Panc1 (cell line): ENCODE measurements around the gene KRT23. TPM values are rescaled to one million over a fixed set of nuclear protein-coding genes. Genes with fewer than 3 reads are reported as not detected.

Source experiments
- ATAC-seq: fragments of 200-7000 bp; cut with Tn5 transposase; 2 replicates; pipeline ENCODE4 v1.9.1; 2020; ENCODE audit warnings: mild to moderate bottlenecking, moderate library complexity
- BruUV-seq: library from RNA; stranded (reverse); fragments of 400-500 nt; replicated peaks from 2 replicates; lab custom pipeline; 2021; lab: Mats Ljungman, UMichigan
- CTCF ChIA-PET: fragments of 300-600 bp; sonication (Branson Sonifier 250); formaldehyde crosslinking; loops from one replicate; lab custom pipeline; 2022; ENCODE audit warnings: antibody characterized with exemption; lab: Charles Lee
- POLR2A ChIA-PET: fragments of 300-600 bp; sonication (Branson Sonifier 250); formaldehyde crosslinking; loops from one replicate; lab custom pipeline; 2022; ENCODE audit warnings: antibody characterized with exemption; lab: Charles Lee
- DNase-seq: peaks from one replicate; pipeline ENCODE4 v3.0.0-alpha.2; 2010; ENCODE audit warnings: low read depth, low spot score
- H3K27ac ChIP-seq: 2 replicates; pipeline ENCODE4 v1.5.1; 2011; ENCODE audit warnings: mild to moderate bottlenecking, low read length, inconsistent platforms
- H3K27me3 ChIP-seq: fragments of 200-500 bp; sonication (Bioruptor generic); 2 replicates; pipeline ENCODE4 v1.6.0; 2014; ENCODE audit warnings: low read length, inconsistent platforms; ENCODE audit not compliant: control insufficient read depth, insufficient read depth
- H3K36me3 ChIP-seq: fragments of 200-500 bp; sonication (Bioruptor generic); 2 replicates; pipeline ENCODE4 v1.5.1; 2014; ENCODE audit warnings: inconsistent platforms, mild to moderate bottlenecking, low read length, moderate library complexity; ENCODE audit not compliant: control insufficient read depth, insufficient read depth
- H3K4me1 ChIP-seq: 2 replicates; pipeline ENCODE4 v1.5.1; 2011; ENCODE audit warnings: inconsistent platforms, mild to moderate bottlenecking, low read length, moderate library complexity; ENCODE audit not compliant: control insufficient read depth, insufficient read depth
- H3K4me3 ChIP-seq, 2 experiments: 2 replicates each; pipeline ENCODE4 v1.5.1; 2011 to 2012; ENCODE audit warnings: low read depth in 2 of 2, low read length in 2 of 2, mild to moderate bottlenecking in 2 of 2, inconsistent platforms in 1 of 2, moderate library complexity in 1 of 2
- H3K9me3 ChIP-seq: fragments of 200-500 bp; sonication (Bioruptor generic); 2 replicates; pipeline ENCODE4 v1.5.1; 2014; ENCODE audit warnings: low read depth, mild to moderate bottlenecking, inconsistent platforms, low read length, moderate library complexity; ENCODE audit not compliant: control insufficient read depth, insufficient read depth
- POLR2AphosphoS5 ChIP-seq: IDR thresholded peaks from 2 replicates; pipeline ENCODE4 v1.6.1; 2012; ENCODE audit warnings: mild to moderate bottlenecking, low read depth, low read length, moderate library complexity
- SIN3A ChIP-seq: IDR thresholded peaks from 2 replicates; pipeline ENCODE4 v1.6.1; 2012; ENCODE audit warnings: low read depth, mild to moderate bottlenecking, low read length, moderate library complexity, borderline replicate concordance; ENCODE audit not compliant: insufficient read depth
- TCF7L2 ChIP-seq: IDR thresholded peaks from 2 replicates; pipeline ENCODE4 v1.6.1; 2011; ENCODE audit warnings: mild to moderate bottlenecking, low read depth, low read length, inconsistent platforms
- in situ Hi-C: cut with HindIII; loops from 2 replicates; pipeline ENCODE4 v1.10.0; 2016; ENCODE audit warnings: low sequenced_read_pairs, low pct_unique_long_range_greater_than_20kb
- intact Hi-C: fragments of 100-400 bp; cut with micrococcal nuclease; formaldehyde crosslinking; loops from one replicate; pipeline ENCODE4 v1.10.0; 2022; ENCODE audit not compliant: unreplicated experiment
- total RNA-seq: library from RNA; stranded (reverse); gene quantifications from one replicate; pipeline ENCODE4 v1.2.1, GENCODE V29; 2021; ENCODE audit not compliant: unreplicated experiment
- TF ChIP-seq, protein P1 (sequence below): fragments of 450-650 bp; IDR thresholded peaks from 2 replicates; pipeline ENCODE4 v1.5.1; 2017; ENCODE audit warnings: mild to moderate bottlenecking
- TF ChIP-seq, protein P2 (sequence below), 2 experiments: IDR thresholded peaks; 2 replicates each; pipeline ENCODE4 v1.6.1; 2011 to 2012; ENCODE audit warnings: low read depth in 2 of 2, control low read depth in 1 of 2, low read length in 1 of 2, mild to moderate bottlenecking in 1 of 2, moderate library complexity in 1 of 2; ENCODE audit not compliant: insufficient read depth in 1 of 2

Gene KRT23
- total RNA-seq, 1 experiment from 2014 or later: not detected

DNA sequence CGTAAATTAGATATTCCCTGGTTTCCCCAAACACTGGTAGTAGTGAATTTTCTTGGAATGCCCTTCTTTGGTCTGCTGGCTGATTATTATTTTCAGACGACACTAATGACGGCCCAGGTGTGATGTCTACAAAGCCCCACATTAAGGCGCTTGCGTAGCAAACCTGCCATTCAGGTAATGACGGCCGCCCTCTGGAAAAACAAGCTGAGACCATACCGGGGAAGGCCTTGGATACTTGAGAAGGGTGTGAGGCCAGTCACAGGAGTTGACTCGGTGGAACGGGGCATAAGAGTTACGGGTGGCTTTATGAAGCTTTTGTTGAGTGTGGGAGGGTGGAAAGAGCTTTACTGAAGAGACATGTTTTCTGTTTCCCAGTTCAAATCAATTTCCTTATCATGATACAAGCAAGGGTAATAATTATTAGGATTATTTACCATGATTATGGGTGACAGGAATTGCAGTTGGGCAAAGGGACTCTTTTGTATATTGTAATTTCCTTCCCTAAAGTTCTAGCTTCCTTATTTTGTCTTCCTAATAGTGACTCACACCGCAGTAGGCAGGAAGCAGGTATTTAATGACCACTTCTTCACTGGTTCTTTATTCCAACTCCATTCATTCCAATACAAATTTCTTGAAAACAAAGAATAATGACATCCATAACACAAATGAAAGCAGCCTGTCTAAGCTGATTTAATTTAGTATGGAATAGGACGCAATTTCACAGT, 24.8 kb downstream of the KRT23 start:
- no peaks in the 10 kb centered on the region for H3K9me3 ChIP-seq
- in situ Hi-C loops: no loop called here
- peaks cover 8% of the 10 kb centered on the region; the same call in 1 of the 2 replicates for H3K4me1 ChIP-seq
- no peak overlapping the region for H3K4me3 ChIP-seq
- no peak for TF ChIP-seq TCF7L2
- TF ChIP-seq, protein P1, sequence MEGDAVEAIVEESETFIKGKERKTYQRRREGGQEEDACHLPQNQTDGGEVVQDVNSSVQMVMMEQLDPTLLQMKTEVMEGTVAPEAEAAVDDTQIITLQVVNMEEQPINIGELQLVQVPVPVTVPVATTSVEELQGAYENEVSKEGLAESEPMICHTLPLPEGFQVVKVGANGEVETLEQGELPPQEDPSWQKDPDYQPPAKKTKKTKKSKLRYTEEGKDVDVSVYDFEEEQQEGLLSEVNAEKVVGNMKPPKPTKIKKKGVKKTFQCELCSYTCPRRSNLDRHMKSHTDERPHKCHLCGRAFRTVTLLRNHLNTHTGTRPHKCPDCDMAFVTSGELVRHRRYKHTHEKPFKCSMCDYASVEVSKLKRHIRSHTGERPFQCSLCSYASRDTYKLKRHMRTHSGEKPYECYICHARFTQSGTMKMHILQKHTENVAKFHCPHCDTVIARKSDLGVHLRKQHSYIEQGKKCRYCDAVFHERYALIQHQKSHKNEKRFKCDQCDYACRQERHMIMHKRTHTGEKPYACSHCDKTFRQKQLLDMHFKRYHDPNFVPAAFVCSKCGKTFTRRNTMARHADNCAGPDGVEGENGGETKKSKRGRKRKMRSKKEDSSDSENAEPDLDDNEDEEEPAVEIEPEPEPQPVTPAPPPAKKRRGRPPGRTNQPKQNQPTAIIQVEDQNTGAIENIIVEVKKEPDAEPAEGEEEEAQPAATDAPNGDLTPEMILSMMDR: no peak
- no peak for TF ChIP-seq POLR2AphosphoS5
- no peak for TF ChIP-seq SIN3A
- TF ChIP-seq, protein P2, sequence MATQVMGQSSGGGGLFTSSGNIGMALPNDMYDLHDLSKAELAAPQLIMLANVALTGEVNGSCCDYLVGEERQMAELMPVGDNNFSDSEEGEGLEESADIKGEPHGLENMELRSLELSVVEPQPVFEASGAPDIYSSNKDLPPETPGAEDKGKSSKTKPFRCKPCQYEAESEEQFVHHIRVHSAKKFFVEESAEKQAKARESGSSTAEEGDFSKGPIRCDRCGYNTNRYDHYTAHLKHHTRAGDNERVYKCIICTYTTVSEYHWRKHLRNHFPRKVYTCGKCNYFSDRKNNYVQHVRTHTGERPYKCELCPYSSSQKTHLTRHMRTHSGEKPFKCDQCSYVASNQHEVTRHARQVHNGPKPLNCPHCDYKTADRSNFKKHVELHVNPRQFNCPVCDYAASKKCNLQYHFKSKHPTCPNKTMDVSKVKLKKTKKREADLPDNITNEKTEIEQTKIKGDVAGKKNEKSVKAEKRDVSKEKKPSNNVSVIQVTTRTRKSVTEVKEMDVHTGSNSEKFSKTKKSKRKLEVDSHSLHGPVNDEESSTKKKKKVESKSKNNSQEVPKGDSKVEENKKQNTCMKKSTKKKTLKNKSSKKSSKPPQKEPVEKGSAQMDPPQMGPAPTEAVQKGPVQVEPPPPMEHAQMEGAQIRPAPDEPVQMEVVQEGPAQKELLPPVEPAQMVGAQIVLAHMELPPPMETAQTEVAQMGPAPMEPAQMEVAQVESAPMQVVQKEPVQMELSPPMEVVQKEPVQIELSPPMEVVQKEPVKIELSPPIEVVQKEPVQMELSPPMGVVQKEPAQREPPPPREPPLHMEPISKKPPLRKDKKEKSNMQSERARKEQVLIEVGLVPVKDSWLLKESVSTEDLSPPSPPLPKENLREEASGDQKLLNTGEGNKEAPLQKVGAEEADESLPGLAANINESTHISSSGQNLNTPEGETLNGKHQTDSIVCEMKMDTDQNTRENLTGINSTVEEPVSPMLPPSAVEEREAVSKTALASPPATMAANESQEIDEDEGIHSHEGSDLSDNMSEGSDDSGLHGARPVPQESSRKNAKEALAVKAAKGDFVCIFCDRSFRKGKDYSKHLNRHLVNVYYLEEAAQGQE (IDR thresholded peaks at IDR 0.05; ENCODE audit: insufficient read depth in 1 of 2, low read depth in 2 of 2, low read length in 1 of 2): no peak
- POLR2A ChIA-PET: interaction anchor here (0.5 kb wide), 1 partner anchor 521 kb away, joined by 6 read pairs; no protein-coding TSS in a partner anchor
- CTCF ChIA-PET: no interaction called here
- H3K36me3 ChIP-seq: no peaks in the 10 kb centered on the region
- H3K27me3 ChIP-seq: no peaks in the 10 kb centered on the region; the same call in 1 of the 2 replicates
- intact Hi-C loops: no loop called here
- DNase-seq (no peak), ATAC-seq (no peak)
- no TSS peak for BruUV-seq
- H3K27ac ChIP-seq: no peak overlapping the region

DNA sequence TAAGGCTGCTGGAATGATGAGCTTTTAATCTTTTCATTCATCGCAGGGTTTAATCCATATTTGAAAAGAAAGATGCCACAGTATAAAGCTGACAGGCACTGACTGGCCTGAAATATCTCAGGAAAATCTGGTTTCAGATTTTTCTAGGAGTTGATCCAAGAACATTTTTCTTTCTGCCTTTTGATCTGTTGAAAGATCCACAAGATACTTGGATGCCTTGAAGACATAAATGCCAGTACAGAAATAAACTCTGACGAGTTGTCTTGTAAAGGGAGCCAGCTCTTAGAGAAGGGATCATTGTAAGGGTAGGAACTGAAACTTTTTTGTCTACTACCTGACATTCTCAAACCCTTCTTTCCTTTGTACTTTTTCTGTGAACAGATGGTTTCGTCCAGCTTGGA, 27.0 kb downstream of the KRT23 start:
- ChIA-PET POLR2A (no interaction called here), CTCF (interaction anchor here (0.7 to 2.1 kb wide), 3 partner anchors 108 to 638 kb away, joined by 3 to 11 read pairs (median 3); no protein-coding TSS in a partner anchor)
- ATAC-seq (no peak), DNase-seq (no peak)
- Histone ChIP-seq H3K36me3 (no peaks in the 10 kb centered on the region), H3K4me3 (no peak overlapping the region), H3K27me3 (no peaks in the 10 kb centered on the region; the same call in 1 of the 2 replicates), H3K4me1 (peaks cover 8% of the 10 kb centered on the region; the same call in 1 of the 2 replicates), H3K9me3 (no peaks in the 10 kb centered on the region), H3K27ac (peak overlapping the region; percentile 41; the same call in 1 of the 2 replicates)
- TF ChIP-seq POLR2AphosphoS5 (no peak), TCF7L2 (no peak), SIN3A (no peak)
- TF ChIP-seq, protein P2 (IDR thresholded peaks at IDR 0.05; ENCODE audit: insufficient read depth in 1 of 2, low read depth in 2 of 2, low read length in 1 of 2): no peak
- TF ChIP-seq, protein P1: no peak
- in situ Hi-C loops: no loop called here
- no TSS peak for BruUV-seq
- intact Hi-C loops: no loop called here
